Fibroblast of skin of left quadriceps (primary cell): Measurements from ENCODE around the gene SLU7.

Experiments
- DNase-seq, 2 experiments: peaks; one replicate each; pipeline ENCODE4 v3.0.0-alpha.2; 2013; ENCODE audit warnings: low read depth in 2 of 2

SLU7 gene

GRCh38 chr5:160418561-160419457, at the start of gene SLU7:
Gene SLU7, minus strand, starts transcription at chr5:160419081. Its CDS starts 3,787 bp downstream, at chr5:160415294.
- peak; percentile 89 to 90 for DNase-seq

- DNase-seq, result no peak
These were observed 49.6 kb upstream of the SLU7 start for GRCh38 chr5:160468363-160468975.

GRCh38 chr5:160467555-160468362, 48.9 kb upstream of the SLU7 start:
- DNase-seq, result peak; percentile 68 to 70

GRCh38 chr5:160466889-160467554, 48.1 kb upstream of the SLU7 start:
- no peak for DNase-seq

DNA sequence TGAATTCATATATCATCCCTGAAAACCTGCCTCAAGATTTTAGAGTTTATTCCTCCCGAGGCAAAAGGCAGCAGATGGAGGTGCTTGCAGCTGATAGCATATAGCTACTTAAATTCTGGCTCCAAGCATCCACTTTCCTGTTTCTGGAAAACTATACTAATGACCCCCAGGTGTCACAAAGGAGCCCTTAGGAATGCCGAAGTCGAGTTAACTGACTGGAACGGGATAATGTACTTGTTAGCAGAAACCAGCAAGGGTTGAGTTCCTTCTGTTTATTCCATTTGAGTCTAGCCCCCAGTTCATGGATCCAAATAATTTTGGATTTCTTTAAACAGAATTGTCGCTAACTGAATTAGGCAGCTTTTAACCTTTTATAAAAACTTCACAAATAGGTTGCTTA, 47.2 kb upstream of the SLU7 start:
- no peak for DNase-seq

DNA sequence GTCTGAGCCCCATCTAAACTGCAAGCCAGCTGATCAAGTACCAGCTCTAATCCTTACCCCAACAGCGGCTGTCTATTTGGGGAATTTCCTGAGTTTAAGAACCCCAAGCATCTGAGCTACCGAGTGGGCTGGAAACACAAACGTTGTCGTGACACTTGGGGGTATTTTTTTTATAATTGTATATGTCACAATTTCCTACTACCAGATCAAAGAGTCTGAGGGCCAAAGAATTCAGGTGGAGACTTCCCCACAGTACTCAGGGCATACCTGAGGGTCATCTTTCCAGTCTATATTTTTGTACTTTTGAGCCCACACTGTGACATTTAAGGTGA, 45.6 kb upstream of the SLU7 start:
- DNase-seq, result no peak

DNA sequence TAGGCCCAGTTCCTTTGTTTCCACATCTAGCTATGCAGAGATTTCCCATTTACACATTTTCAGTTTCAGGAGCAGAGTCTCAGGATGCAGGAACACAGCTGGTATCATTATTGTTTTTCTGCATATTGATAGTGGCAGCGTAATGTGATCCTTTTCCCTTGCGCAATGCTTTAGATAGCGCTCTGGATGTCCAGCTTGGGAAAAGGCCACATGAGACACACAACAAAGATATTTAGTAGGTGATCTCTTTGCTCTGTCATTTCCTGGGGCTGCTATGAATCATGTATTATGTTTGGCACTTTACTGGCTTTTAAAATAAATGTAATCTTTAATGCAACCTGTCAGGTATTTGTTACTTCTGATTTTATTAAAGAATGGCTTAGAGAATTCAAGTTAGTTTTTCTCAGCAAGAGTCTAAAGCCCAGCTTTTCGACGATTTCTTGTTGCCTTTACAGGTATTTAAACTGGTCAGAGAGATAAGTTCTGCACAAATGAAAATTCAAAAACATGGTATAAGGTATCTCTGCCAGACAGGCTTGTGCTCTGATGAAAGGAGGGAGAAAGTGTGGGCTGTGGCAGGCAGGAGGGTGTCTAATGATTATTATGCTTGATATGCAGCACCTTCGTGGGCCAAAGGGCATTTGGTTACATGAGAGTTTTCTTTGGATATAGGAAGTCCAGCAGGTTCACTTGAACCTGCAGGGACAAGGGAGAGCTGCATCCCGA, 45.0 kb upstream of the SLU7 start:
- peak; percentile 20 to 38 for DNase-seq

DNA sequence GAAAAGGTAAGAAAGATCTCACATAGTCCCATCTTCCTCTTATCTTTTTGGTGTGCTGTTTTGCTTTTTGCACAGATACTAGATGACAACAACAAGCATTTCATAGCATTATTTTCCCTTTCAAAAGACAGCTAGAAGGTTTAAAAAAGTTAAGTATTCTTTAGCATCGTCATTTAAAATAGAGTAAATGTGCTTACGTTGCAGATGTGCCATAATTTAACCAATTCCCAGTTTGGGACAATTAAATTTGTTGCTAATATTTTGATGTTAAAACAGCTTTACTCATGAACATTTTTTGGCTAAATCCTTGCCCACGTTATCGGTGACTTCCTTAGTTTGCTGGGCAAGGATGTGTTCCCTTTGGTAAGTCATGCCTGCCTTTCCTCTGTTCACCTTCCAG, 44.3 kb upstream of the SLU7 start:
- no peak for DNase-seq

- DNase-seq, result no peak
These were observed 43.3 kb upstream of the SLU7 start for GRCh38 chr5:160462167-160462566.

- DNase-seq, result no peak
These were observed 42.5 kb upstream of the SLU7 start for GRCh38 chr5:160461378-160461777.

DNA sequence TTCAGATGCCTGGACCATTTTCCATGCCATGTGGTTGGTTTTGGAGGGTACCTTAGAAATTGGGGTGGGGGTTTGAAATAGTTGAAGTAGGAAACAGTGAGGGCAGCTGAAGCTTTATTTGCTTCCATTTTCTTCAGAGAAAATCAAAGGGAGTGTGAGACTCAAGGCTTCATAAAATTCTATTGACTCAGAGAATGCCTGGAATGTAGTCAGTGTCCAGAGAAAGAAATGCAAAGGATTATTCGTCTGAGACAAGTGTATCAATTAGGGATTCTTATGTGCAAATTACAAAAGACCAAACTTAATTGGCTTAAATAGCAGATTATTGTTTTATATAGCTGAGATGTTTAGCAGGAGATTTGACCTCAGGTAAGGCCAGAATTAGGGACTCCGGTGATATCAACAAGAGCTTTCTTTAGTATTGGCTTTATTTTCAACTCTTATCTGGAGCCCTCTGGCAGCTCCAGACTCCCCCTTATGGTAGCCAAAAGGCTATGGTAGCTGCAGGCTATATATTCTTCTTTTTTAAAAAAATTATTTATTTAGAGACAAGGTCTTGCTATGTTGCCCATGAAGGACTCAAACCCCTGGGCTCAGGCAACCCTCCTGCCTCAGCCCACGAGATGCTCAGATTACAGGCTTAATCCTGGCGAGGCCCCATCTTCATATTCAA, 41.6 kb upstream of the SLU7 start:
- no peak for DNase-seq

- no peak for DNase-seq
These were observed 40.2 kb upstream of the SLU7 start for GRCh38 chr5:160458806-160459800.

DNA sequence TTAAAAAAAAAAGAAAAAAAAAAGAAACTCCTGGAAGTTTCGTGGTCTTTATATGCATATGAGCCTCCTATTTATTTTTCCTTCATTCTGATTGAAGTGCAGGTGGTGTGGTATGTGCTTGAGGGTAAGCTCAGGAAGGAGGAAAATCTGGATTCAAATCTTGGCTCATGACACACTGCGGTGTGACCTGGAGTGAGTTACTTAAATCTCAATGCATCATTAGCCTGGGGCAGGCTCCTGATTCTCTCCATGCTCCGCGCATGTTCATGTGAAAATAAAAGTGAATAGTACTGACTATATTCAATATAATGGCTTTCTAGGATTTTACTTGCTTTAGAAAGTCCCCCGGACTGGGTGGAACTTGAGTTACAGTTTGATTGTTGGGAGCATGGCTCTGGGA, 38.4 kb upstream of the SLU7 start:
- DNase-seq, result no peak

DNA sequence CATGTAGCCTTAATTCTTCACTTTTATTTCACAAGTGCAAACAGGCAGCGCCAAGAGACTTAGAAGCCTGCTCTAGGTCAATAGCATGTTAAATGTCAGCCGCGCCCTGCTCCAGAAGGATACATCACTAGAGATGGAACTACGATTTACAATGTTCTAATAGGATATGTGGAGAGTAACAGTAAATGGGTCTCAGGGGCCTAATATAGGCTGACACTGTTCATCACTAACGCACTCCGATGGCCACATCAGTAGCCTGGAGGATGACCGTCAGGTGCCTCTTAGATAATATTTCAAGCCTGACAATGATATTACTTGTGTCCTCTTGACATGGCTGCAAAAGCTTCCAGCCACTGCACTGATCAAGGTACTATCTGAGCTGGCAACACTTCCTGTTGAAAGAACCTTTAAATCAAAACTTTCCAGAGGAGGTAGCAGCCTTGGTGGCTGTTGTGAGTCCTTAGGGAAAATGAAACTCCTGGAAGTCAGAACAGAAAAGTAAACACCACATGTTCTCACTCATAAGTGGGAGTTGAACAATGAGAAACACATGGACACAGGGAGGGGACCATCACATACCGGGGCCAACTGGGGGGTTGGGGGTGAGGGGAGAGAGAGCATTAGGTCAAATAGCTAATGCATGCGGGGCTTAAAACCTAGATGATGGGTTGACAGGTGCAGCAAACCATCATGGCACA, 37.7 kb upstream of the SLU7 start:
- no peak for DNase-seq

DNA sequence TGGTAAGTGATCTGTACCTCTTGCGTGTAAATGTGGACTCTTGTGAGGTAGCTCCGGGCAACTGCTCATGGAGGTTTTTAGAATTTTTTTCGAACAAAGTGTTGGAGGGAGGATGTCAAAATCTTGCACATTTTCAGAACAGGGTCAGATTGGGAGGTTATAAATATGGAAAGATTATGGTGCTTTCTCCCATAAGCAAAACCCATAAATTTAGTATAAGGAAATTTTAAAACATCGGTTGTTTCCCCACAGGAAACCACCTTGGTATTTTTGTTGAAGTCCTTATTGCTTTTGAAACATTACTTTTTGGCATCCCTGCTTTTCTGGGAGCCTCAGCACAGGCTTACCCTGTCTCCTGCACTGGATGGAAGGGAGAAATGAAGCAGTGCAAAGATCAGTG, 36.7 kb upstream of the SLU7 start:
- no peak for DNase-seq

GRCh38 chr5:160453751-160454150, 34.9 kb upstream of the SLU7 start:
- no peak for DNase-seq

GRCh38 chr5:160452795-160453194, 33.9 kb upstream of the SLU7 start:
- DNase-seq, result no peak

DNA sequence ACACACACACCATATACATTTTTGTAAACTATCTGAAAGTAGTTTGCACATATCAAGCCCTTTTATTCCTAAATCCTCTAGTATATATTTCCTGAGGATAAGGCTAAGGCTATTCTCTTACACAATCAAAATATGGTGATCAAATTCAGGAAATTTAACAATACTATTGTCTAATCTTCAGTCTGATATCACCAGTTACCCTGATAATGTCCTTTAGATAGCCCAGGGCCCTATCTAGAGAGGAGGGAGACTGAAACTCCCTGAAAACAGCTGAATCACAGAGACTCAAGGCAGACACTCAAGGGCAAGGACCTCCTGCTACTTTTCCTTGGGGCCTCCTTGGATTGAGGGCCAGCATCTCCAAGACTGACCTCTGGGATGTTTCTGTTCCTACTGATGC, 33.2 kb upstream of the SLU7 start:
- no peak for DNase-seq

DNA sequence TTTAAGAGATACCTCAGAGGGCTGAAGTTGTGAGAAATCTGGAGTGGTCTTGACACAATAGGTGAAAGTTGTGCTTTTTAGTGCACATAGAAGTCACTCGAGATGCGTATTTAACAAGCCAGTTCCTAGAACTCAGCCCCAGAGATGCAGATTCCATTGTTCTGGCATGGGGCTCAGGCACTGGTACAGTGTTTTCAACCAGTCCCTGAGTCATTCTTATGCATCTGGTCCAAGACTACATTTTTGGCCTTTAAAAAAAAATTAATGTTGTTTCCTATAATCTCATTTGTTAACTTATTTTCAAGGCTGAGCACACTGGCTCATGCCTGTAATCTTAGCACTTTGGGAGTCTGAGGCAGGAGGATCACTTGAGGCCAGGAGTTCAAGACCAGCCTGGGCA, 32.4 kb upstream of the SLU7 start:
- no peak for DNase-seq
